GM21526 (cell line): ENCODE results near the gene RNPEPL1.
"Not testable (repeated sequence)": the region's sequence is repeated elsewhere in the genome, so short reads cannot be mapped to it uniquely, and the experiment has no call there.

Experiments used
- ATAC-seq: cut with Tn5 transposase; IDR thresholded peaks from one replicate; pipeline ENCODE4 v1.9.1; 2021; ENCODE audit warnings: moderate library complexity; ENCODE audit not compliant: unreplicated experiment, low FRiP score

RNPEPL1 gene

GRCh38 chr2:240532031-240532775 lies 36.1 kb upstream of the RNPEPL1 start:
- ATAC-seq, result no peak

DNA sequence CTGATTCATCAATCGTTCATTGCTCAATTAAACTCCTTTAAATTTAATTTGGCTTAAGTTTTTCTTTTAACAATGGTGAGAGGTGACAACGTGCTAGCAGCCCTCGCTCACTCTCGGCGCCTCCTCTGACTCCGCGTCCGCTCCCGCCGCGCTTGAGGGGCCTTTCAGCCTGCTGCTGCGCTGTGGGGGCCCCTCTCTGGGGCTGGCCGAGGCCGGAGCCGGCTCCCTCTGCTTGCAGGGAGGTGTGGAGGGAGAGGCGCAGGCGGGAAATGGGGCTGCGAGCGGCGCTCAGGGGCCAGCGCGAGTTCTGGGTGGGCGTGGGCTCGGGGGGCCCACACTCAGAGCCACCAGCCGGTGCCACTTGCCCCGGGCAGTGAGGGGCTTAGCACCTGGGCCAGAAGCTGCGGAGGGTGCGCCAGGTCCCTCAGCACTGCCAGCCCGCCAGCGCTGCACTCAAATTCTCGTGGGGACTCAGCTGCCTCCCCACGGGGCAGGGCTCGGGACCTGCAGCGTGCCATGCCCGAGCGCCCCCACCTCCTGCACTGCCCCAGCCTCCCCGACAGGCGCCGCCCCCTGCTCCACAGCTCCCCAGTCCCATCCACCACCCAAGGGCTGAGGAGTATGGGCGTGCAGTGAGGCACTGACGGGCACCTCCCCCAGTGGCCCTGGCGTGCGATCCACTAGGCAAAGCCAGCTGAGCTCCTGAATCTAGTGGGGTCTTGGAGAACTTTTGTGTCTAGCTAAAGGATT lies 30.1 kb upstream of the RNPEPL1 start:
- ATAC-seq, result no peak

GRCh38 chr2:240539101-240539500 lies 29.2 kb upstream of the RNPEPL1 start:
- not testable (repeated sequence) for ATAC-seq

DNA sequence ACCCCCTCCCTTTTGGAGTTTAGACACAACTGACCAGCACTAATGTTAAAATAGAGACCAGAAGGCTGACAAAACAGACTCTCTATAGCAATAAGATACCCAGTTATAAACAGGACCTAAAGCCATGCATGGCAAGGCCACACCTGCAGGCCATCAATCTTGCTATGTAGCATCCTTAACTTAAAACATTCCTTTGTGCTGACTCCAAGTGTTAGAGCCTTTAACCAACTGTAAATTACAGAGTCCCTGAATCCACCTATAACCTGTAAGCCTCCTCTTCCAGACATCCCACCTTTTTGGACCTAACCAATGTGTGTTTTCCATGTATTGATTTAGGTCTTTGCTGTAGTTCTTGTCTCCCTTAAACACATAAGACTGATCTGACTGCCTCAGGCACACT lies 28.4 kb upstream of the RNPEPL1 start:
- ATAC-seq, result no peak

- ATAC-seq, result no peak
Measured at GRCh38 chr2:240551288-240551687, 17.0 kb upstream of the RNPEPL1 start.

GRCh38 chr2:240551811-240552210 lies 16.5 kb upstream of the RNPEPL1 start:
- ATAC-seq, result no peak

- ATAC-seq, result no peak
Measured at GRCh38 chr2:240553956-240554480, 14.3 kb upstream of the RNPEPL1 start.

- no peak for ATAC-seq
Measured at GRCh38 chr2:240554767-240555493, 13.4 kb upstream of the RNPEPL1 start.

DNA sequence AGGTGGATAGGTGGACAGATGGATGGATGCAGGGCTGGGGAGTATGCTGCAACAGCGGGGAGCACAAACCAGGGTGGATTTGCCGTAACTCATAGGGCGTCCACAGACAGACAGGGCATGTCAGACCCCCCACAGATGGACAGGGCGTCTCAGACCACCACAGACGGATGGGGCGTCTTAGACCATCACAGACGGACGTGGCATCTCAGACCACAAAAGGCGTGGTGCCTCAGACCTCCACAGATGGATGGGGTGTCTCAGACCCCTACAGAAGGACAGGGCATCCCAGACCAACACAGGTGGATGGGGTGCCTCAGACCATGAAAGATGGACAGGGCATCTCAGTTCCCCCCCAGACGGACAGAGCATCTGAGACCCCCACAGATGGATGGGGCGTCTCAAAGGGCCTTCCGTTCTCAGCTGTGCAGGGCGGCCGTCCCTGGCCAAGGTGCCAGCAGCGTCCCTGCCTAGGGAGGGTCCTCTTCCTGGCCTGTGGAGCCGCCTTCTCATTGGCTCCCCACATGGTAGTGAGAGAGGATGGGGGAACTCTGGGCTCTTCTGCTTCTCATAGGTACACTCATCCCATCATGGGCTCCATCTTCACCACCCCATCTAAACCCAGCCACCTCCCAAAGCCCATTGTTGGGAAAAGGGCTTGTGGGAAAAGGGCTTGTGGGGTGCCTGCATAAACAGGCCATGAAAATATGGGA lies 12.6 kb upstream of the RNPEPL1 start:
- ATAC-seq, result no peak

GRCh38 chr2:240556553-240557100 lies 11.7 kb upstream of the RNPEPL1 start:
- ATAC-seq, result no peak

GRCh38 chr2:240557101-240557751 lies 11.1 kb upstream of the RNPEPL1 start:
- no peak for ATAC-seq

GRCh38 chr2:240557808-240558207 lies 10.5 kb upstream of the RNPEPL1 start, which contains the start of gene ANKMY1:
Gene ANKMY1 (minus strand): TSS chr2:240557988. CDS start chr2:240557335, 653 bp downstream.
- no peak for ATAC-seq

DNA sequence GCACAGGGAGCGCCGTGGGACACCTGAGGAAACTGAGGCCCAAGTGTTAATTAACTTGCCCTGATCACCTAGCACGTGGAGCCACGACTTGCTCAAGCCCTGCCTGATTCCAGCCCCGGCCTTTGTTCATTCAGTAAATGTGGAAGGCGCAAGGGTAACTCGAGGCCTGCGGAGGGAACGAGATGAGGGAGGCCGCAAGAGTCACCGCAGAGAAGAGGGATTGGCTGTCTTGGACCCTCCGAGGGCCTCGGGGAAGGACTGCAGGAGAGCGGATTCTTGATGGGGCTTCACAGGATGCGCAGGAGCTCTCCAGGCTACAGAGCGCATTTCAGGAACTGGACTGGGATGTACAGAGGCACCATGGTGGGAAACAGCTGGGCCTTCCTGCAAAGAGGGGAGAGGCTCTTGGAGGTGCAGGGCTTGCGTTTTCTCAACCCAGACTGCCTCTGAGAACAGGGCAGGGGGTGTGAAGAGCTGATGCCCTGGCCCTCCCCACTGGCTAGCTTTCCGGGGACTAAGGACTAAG lies 10.0 kb upstream of the RNPEPL1 start:
- no peak for ATAC-seq

DNA sequence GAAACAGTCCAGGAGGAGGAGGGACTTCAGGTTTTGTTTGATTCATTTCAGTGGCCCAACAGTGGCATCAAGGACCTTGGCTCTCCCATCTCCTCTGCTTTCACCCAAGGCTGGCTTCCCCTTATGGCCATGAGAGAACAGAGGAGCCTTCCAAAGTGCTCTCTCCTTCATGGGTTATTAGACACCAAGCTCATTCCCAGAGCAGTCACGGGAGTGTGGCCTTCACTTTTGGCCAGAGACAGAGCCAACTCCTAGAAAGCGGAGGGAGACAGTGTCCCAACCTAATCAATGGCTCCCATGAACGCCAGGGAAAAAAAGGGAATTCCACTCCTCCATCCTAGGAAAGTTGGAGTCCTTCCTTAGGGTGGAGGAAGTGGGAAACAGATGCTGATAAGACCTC lies 9.0 kb upstream of the RNPEPL1 start:
- no peak for ATAC-seq

DNA sequence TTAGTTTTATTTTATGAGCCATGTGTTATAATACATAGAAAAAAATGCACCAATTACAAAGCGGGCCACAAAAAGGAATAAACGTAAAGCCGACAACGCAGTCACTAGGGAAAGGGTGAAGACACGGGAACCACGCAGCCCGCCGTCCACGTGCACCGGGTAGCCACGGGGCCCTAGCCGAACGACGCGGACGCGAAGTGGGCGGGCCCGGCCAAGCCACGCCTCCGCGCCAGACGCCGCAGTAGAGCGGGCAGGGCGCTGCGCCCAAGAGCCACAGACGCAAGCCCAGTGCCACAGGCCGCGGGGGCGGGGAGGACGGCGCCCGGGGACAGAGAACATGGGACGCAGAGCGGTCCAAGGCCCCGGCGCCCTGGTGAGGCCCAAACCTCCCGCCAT lies 8.2 kb upstream of the RNPEPL1 start, which contains the start of gene DUSP28:
DUSP28 (plus strand) TSS at position 274 of the 396 bp plus-strand sequence. CDS start 328 bp downstream, outside the sequence.
- peak; percentile 40 for ATAC-seq

GRCh38 chr2:240560480-240561324 lies 7.6 kb upstream of the RNPEPL1 start:
- ATAC-seq, result peak; percentile 53

DNA sequence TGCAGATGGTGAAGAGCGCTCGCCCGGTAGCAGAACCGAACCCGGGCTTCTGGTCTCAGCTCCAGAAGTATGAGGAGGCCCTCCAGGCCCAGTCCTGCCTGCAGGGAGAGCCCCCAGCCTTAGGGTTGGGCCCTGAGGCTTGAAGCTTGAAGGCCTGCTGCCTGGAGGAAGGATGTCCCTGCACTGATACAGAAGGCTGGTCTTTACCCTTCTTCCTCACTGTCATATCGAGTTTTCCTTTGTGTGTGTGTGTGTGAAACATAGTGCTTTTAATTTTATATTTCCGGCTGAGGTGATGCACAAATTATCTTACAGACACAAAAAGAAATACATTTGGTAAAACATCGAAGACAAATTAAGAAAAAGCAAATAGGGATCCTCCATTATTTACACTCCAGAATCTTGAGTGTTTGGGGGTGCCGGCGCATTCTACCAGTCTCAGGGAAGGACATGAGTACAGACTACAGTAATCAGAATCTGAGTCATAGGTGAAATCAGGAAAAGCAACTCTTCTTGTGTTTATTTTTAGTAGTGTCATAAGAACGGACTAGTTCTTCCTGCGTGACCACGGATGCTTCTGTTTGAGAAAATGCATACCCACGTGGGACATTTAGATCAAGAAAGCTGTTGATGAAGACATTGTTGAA lies 6.8 kb upstream of the RNPEPL1 start:
- ATAC-seq, result no peak

GRCh38 chr2:240563231-240563630 lies 5.1 kb upstream of the RNPEPL1 start:
- ATAC-seq, result not testable (repeated sequence)
